HG02798 (cell line): ENCODE results near the gene TCERG1.

Experiments used
- ATAC-seq: cut with Tn5 transposase; IDR thresholded peaks from one replicate; pipeline ENCODE4 v1.9.1; 2021; ENCODE audit warnings: mild to moderate bottlenecking; ENCODE audit not compliant: unreplicated experiment, poor library complexity

Gene TCERG1

DNA sequence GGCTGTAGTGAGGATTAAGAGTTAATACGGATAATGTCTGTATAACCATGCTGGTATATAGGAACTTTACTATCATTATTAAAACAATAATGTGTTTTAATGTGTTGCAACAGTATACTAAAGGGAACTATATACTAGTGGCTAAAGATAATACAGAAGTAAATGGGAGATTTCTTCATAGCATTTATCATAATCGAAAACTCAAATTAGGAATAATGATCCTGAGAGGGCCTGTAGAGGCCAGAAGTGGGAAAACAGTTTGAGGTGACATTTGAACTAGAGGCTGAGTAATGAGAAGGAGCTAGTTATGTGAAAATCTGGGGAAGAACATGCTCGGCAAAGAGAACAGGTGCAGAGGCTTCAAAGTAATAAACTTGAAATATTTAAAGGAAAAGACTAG is 2.9 kb downstream of the TCERG1 start:
- ATAC-seq: no peak

GRCh38 chr5:146451411-146451810 is 4.3 kb downstream of the TCERG1 start:
- ATAC-seq: no peak

- ATAC-seq: no peak
Measured at GRCh38 chr5:146457431-146457830, 10.3 kb downstream of the TCERG1 start.

DNA sequence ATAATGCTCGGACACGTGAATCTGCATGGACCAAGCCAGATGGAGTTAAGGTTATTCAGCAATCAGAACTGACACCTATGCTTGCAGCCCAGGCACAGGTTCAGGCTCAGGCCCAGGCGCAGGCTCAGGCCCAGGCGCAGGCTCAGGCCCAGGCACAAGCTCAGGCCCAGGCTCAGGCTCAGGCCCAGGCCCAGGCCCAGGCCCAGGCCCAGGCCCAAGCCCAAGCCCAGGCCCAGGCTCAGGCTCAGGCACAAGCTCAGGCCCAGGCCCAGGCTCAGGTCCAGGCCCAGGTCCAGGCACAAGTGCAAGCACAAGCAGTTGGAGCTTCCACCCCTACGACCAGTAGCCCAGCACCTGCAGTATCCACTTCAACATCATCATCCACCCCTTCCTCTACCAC is 11.8 kb downstream of the TCERG1 start:
- no peak for ATAC-seq

- ATAC-seq: no peak
Measured at GRCh38 chr5:146461319-146461718, 14.2 kb downstream of the TCERG1 start.

DNA sequence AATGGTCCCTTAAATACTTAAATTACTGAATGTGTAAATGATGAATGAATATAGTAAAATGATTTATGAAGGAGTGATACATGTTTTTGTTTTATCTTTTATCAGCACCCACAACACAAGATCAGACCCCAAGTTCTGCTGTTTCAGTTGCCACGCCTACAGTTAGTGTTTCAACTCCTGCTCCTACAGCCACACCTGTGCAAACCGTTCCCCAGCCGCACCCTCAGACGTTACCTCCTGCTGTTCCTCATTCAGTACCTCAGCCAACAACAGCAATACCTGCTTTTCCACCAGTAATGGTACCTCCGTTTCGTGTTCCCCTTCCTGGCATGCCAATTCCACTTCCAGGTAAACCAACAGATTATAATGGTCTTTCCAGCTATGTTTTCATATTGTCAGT is 16.3 kb downstream of the TCERG1 start:
- ATAC-seq: no peak

GRCh38 chr5:146466521-146467349 is 19.6 kb downstream of the TCERG1 start:
- no peak for ATAC-seq

- ATAC-seq: no peak
Measured at GRCh38 chr5:146467760-146468159, 20.6 kb downstream of the TCERG1 start.

DNA sequence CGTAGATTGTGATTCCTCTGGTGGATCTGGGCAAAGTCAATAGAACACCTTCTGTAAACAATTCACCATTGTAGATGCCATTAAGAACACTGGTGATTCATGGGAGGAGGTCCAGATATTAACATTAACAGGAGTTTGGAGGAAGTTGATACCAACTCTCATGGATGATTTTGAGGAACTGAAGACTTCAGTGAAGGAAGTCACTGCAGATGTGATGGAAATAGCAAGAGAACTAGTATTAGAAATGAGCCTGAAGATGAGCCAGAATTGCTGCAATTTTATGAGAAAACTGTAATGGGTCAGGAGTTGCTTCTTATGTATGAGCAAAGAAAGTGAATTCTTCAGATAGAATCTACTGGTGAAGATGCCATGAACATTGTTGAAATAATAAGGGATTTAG is 26.9 kb downstream of the TCERG1 start:
- ATAC-seq: no peak

- ATAC-seq: no peak
Measured at GRCh38 chr5:146475190-146475780, 28.2 kb downstream of the TCERG1 start.

DNA sequence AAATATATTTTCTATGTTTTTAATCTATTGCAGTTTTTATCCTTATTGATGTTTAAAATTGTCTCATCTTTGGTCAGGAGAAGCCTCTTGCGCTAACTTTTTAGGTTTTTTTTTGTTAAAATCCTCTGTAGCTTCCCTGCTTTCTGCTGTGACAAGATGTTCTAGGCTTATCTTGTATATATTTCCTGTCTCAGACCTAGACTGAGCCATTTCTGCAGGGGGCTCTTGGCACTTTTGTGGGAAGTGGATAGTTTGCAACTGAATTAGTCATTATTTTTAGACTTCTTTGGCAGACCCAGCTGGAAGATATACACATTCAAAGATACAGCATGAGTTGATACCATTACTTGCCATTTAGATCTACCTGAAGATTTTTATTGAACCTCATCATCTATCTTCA is 28.8 kb downstream of the TCERG1 start:
- ATAC-seq: no peak

DNA sequence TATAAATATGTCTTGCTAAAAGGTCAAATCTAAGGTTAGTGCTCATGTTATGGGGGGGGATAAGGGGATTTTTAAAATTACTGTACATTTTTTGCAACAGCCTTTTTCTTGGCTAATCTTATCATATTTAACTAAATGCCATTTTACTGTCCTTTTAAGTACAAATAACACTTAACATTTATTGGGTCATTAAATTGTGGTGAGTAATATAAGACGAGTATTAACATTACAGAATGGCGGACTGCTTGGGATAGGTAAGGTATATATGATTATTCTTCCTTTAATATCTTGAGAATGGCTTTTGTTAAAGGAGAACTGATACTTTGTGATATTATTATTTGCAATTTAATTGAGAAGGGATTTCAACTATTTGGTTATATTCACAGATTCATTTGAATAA is 35.6 kb downstream of the TCERG1 start:
- ATAC-seq: no peak

DNA sequence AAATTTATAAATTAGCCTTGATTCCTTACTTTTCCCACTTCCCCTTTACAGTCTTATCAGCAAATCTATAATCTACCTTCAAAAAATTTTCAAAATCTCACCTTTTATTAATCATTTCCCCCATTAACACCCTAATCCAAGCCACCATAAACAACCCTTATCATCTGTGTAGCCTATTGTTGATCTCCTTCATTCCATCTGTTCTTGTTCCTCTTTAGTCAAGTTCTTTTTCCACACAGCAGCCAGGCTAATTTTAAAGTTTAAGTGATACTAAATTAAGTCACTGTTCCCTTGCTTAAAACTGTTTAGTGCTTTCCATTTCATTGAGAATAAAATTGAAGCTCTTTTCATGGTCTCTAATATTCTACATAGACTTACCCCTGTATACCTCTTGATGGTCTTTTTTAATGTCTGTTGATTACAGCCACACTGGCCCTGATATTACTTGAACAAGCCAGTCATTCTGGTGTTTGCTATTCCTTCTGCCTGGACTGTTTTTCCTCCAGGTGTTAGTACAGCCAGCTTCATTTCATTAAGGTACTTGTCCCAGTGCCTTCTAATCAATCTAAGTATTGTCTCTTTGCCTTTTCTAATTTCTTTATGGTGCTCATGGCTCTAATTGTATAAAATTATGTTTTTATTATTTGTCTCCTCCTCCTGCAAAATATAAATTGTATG is 37.7 kb downstream of the TCERG1 start:
- no peak for ATAC-seq

DNA sequence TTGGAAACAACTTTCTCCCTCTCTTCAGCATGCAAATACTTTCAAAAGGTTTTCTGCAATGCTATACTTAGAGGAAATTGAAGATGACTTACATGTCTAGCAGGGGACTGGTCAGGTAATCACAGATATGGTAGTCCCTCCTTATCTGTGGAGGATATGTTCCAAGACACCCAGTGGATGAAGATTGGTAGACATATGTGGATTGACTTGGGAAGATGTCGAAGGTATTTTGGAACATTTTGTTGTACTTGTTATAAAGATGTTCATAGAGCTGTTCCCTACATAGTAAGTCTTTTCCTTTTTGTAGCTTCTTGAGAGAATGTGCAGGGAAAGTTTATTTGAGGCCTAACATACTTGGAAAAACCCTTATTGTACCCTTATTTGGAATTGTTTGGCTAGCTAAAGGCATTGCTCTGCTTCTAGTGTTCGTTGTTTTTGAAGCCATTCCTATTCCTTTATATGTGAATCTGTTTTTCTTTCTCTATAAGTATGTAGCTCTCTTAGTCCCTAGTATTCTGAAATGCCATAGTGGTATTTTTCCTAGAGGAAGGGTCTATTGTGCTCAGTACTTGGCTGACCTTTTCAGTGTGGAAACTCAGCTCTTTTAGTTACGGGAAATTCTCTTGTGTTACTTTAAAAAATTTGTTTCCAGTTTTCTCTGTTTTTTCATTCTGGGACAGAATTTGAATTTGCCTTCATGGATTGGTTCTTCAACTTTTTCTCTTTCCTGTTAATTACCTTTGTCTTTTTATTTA is 43.1 kb downstream of the TCERG1 start:
- ATAC-seq: no peak

DNA sequence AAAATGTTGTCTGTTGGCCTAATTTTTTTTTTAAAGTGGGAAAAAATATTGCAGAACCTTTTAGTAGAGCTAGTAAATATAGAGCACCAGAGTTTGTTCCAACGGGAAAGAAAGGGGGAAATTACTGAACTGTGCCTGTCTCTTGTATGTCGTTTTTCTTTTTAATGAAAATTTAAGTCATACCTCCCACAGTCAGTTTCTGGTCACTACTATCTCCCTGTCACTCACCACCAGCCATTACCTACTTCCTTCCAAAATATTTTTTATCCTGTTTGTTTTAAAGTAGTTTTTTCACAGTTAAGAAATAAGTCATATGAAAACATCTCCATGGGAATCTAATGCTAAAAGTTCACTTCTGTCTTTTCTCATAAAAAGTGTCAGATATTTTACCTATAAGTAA is 47.5 kb downstream of the TCERG1 start:
- no peak for ATAC-seq

DNA sequence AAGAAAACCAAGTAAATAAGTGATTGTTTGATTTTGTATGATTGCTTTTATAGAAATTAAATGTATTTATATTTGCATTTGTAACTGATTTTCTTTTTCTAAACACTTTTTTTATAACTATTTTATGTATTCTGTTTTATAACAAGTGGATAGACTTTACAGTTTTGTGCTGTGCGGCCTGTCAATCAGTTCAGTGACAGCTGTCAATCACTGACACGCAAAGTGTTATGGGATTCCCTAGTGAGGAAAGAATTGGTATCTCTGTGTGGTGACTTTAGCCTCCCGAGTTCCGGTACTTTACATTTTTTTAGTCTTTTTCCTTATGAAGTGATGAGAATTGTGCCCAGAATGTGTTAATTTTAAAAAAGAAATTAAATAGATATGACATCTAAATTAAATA is 52.5 kb downstream of the TCERG1 start:
- ATAC-seq: no peak

DNA sequence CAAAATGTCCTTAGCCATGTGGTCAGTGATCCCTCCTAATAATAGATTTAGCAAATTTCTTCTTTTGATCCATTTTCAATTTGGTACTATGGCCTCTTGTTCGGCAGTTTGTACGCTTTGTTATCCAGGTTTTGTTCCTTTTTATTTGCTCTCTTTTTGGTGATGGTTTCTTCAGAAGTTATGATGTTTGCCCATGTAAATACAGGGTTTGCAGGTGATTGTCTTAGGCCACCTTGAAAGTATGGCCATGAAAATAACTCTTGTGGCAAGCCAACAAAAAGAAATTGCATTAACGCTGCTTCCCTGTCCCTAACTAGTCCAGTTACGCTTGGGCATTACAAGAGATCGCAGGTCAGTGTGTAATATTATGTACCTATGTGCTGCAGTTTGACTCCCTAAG is 60.3 kb downstream of the TCERG1 start:
- ATAC-seq: no peak

GRCh38 chr5:146510559-146511125 is 63.5 kb downstream of the TCERG1 start:
- no peak for ATAC-seq

GRCh38 chr5:146513462-146513861 is 66.3 kb downstream of the TCERG1 start:
- no peak for ATAC-seq

DNA sequence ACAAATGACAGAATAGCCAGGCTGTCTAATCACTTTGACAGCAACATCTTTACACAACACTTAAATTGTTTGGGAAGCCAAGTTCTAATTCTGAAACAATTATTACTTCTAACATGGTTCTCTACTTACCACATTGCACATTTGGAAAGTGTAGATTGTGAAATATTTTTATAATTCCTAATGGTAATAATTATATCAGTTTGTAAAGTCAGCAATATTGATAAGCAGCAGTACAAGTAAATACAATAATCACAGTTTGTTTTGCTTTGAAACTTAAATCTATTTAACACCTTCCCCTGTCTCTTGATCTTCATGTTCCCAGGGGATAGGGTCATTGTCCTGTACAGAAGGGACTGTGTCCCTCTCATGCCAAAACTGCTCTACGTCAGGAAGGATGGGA is 67.4 kb downstream of the TCERG1 start:
- ATAC-seq: no peak
